OCI-LY7 (cell line): ENCODE measurements around the gene NOD2. TPM values are rescaled to one million over a fixed set of nuclear protein-coding genes. Genes with fewer than 3 reads are reported as not detected.
A peak's percentile ranks its signal among the peaks of the same experiment; 100 is the strongest.

Experiments used
- BruUV-seq: library from RNA; stranded (reverse); fragments of 400-500 nt; replicated peaks from 2 replicates; lab custom pipeline; 2021; lab: Mats Ljungman, UMichigan
- CTCF ChIA-PET: fragments of 300-600 bp; sonication (Branson Sonifier 250); formaldehyde crosslinking; loops from one replicate; lab custom pipeline; 2022; ENCODE audit warnings: antibody characterized with exemption; ENCODE audit not compliant: unreplicated experiment; lab: Charles Lee
- POLR2A ChIA-PET: fragments of 300-600 bp; sonication (Branson Sonifier 250); formaldehyde crosslinking; loops from one replicate; lab custom pipeline; 2022; ENCODE audit warnings: antibody characterized with exemption; lab: Charles Lee
- DNase-seq: peaks from one replicate; pipeline ENCODE4 v3.0.0-alpha.2; 2015; ENCODE audit warnings: low spot score
- H2AFZ ChIP-seq: fragments of 200-600 bp; sonication (generic), shearing (Covaris generic); 2 replicates; pipeline ENCODE4 v1.6.1; 2014; ENCODE audit warnings: mild to moderate bottlenecking, antibody characterized with exemption, low read length, moderate library complexity
- H3K27ac ChIP-seq: fragments of 200-600 bp; sonication (generic); 2 replicates; pipeline ENCODE4 v1.5.1; 2014; ENCODE audit warnings: mixed run types, low read depth, mild to moderate bottlenecking, moderate library complexity, low read length, inconsistent platforms; ENCODE audit not compliant: poor library complexity, severe bottlenecking
- H3K36me3 ChIP-seq: fragments of 200-600 bp; sonication (generic); 2 replicates; pipeline ENCODE4 v1.6.1; 2014; ENCODE audit warnings: mild to moderate bottlenecking, antibody characterized with exemption, low read length, moderate library complexity, mixed read lengths; ENCODE audit not compliant: insufficient read depth
- H3K4me1 ChIP-seq: fragments of 200-600 bp; sonication (generic); 2 replicates; pipeline ENCODE4 v1.5.1; 2014; ENCODE audit warnings: mild to moderate bottlenecking, low read length; ENCODE audit not compliant: insufficient read depth, poor library complexity, severe bottlenecking
- H3K4me2 ChIP-seq: fragments of 200-600 bp; sonication (generic); 2 replicates; pipeline ENCODE4 v1.6.1; 2014; ENCODE audit warnings: mild to moderate bottlenecking, low read length
- H3K4me3 ChIP-seq: fragments of 200-600 bp; sonication (generic); 2 replicates; pipeline ENCODE4 v1.5.1; 2014; ENCODE audit warnings: mild to moderate bottlenecking, low read depth, low read length; ENCODE audit not compliant: poor library complexity, severe bottlenecking
- H3K79me2 ChIP-seq: fragments of 200-600 bp; sonication (generic); 2 replicates; pipeline ENCODE4 v1.6.1; 2016; ENCODE audit warnings: low read depth, mild to moderate bottlenecking, low read length, moderate library complexity, mixed read lengths; ENCODE audit not compliant: insufficient read depth
- H3K9me2 ChIP-seq: fragments of 200-600 bp; sonication (generic); 2 replicates; pipeline ENCODE4 v1.6.1; 2016; ENCODE audit warnings: mild to moderate bottlenecking, low read length, mixed read lengths; ENCODE audit not compliant: insufficient read depth
- H3K9me3 ChIP-seq: fragments of 200-600 bp; sonication (generic); 2 replicates; pipeline ENCODE4 v1.6.1; 2014; ENCODE audit warnings: mild to moderate bottlenecking, mixed run types, low read length, mixed read lengths
- H4K20me1 ChIP-seq: fragments of 200-600 bp; sonication (generic); 2 replicates; pipeline ENCODE4 v1.6.1; 2014; ENCODE audit warnings: mild to moderate bottlenecking, antibody characterized with exemption, low read length, moderate library complexity, mixed read lengths; ENCODE audit not compliant: insufficient read depth
- EZH2phosphoT487 ChIP-seq: fragments of 200-600 bp; sonication (generic); IDR thresholded peaks from 2 replicates; pipeline ENCODE4 v1.6.1; 2018; ENCODE audit warnings: low read depth, borderline replicate concordance, mild to moderate bottlenecking, mixed run types, antibody characterized with exemption, low read length, moderate library complexity, mixed read lengths
- intact Hi-C: fragments of 100-400 bp; cut with micrococcal nuclease; formaldehyde crosslinking; loops from one replicate; pipeline ENCODE4 v1.10.0; 2022; ENCODE audit not compliant: unreplicated experiment
- total RNA-seq, 2 experiments: library from RNA; depleted of rRNA in 1 of 2; stranded (reverse); fragments of >200 nt in 1 of 2; shearing (Covaris generic) in 1 of 2; gene quantifications; 2 replicates each; pipeline ENCODE4 v1.2.3, GENCODE V29; 2014 to 2022
- TF ChIP-seq, protein P1 (sequence below): fragments of 200-600 bp; sonication (generic); conservative IDR thresholded peaks from 2 replicates; pipeline ENCODE4 v1.5.1; 2014; ENCODE audit warnings: mild to moderate bottlenecking, antibody characterized with exemption, low read length, moderate library complexity, mixed read lengths

Gene NOD2
- total RNA-seq, 2 experiments from 2014 or later, result not detected

DNA sequence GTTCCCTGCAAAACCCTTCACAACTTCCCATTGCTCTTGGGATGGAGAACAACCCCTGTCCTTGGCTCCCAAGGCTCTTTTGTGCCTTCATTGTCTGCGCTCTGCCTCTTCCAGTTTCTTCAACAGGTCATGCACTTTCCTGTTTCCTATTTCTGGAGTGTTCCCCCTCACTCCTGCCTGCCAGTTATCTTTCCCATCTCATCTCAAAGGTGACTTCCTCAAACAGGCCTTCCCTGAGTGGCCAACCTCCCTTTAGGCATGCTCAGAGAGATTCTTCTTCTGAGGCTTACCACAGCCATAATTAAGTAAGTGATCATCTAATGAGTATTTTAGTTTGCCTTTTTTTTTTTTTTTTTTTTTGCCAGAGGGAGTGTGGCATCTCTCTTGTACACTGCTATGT, 45.6 kb downstream of the NOD2 start:
- Histone ChIP-seq H3K4me2 (no peak overlapping the region), H3K27ac (no peak overlapping the region), H3K4me1 (peaks cover 12% of the 10 kb centered on the region), H3K9me3 (no peaks in the 10 kb centered on the region), H3K36me3 (no peaks in the 10 kb centered on the region), H3K9me2 (no peaks in the 10 kb centered on the region), H3K4me3 (no peak overlapping the region), H4K20me1 (no peaks in the 10 kb centered on the region), H3K79me2 (no peaks in the 10 kb centered on the region), H2AFZ (no peak overlapping the region)
- BruUV-seq, result no TSS peak
- intact Hi-C loops, result no loop called here
- DNase-seq, result no peak
- TF ChIP-seq, protein P1, sequence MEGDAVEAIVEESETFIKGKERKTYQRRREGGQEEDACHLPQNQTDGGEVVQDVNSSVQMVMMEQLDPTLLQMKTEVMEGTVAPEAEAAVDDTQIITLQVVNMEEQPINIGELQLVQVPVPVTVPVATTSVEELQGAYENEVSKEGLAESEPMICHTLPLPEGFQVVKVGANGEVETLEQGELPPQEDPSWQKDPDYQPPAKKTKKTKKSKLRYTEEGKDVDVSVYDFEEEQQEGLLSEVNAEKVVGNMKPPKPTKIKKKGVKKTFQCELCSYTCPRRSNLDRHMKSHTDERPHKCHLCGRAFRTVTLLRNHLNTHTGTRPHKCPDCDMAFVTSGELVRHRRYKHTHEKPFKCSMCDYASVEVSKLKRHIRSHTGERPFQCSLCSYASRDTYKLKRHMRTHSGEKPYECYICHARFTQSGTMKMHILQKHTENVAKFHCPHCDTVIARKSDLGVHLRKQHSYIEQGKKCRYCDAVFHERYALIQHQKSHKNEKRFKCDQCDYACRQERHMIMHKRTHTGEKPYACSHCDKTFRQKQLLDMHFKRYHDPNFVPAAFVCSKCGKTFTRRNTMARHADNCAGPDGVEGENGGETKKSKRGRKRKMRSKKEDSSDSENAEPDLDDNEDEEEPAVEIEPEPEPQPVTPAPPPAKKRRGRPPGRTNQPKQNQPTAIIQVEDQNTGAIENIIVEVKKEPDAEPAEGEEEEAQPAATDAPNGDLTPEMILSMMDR, result no peak
- no peak for TF ChIP-seq EZH2phosphoT487
- CTCF ChIA-PET, result no interaction called here
- POLR2A ChIA-PET, result no interaction called here

- peaks cover 12% of the 10 kb centered on the region for H3K4me1 ChIP-seq
- POLR2A ChIA-PET, result interaction anchor here (1.1 kb wide), 1 partner anchor 62 kb away, joined by 3 read pairs; no protein-coding TSS in a partner anchor
- H3K4me3 ChIP-seq, result no peak overlapping the region
- H3K79me2 ChIP-seq, result no peaks in the 10 kb centered on the region
- H3K9me2 ChIP-seq, result no peaks in the 10 kb centered on the region
- TF ChIP-seq, protein P1, result no peak
- TF ChIP-seq EZH2phosphoT487, result no peak
- peak overlapping the region; percentile 93; the same call in 1 of the 2 replicates for H2AFZ ChIP-seq
- BruUV-seq, result no TSS peak
- intact Hi-C loops, result loop anchor here (5.0 to 10.0 kb wide), 2 partner anchors 196 to 373 kb away; partner anchors contain the start of genes BRD7 and NKD1
- no peaks in the 10 kb centered on the region for H3K9me3 ChIP-seq
- DNase-seq, result no peak
- CTCF ChIA-PET, result no interaction called here
- no peak overlapping the region for H3K27ac ChIP-seq
- H3K36me3 ChIP-seq, result no peaks in the 10 kb centered on the region
- H3K4me2 ChIP-seq, result peak overlapping the region; percentile 76; the same call in 1 of the 2 replicates
- H4K20me1 ChIP-seq, result no peaks in the 10 kb centered on the region
Measured at GRCh38 chr16:50740736-50741135, 47.3 kb downstream of the NOD2 start.

DNA sequence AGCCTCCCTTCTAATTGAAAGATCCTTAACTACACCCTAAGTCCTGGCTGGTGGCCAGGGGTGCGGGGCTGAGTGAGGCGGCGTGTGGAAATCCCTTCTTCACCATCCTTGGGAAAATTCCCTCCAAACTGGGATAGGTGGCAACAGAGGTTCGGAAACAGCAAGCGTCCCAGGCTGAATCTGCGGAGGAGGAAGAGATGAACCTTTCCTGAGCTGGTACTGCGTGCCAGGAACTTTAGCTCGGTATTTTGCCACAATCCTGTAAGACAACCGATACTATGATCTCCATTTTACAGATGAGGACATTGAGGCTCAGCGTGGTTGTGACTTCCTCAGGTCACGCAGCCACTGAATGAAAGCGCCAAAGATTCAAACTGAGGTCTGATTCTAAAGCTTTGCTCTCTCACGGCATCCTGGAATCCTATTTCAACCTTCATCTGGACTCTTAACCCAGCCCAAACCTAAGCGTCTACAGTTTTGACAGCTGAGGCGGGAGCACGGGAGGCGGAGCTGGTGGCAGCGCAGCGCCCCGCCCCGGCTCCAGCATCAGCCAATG, 47.9 kb downstream of the NOD2 start:
- Histone ChIP-seq H3K4me3 (peak overlapping the region; percentile 59), H2AFZ (peak overlapping the region; percentile 93), H3K9me3 (no peaks in the 10 kb centered on the region), H3K4me1 (peaks cover 12% of the 10 kb centered on the region), H3K9me2 (no peaks in the 10 kb centered on the region), H3K36me3 (no peaks in the 10 kb centered on the region), H4K20me1 (no peaks in the 10 kb centered on the region), H3K79me2 (no peaks in the 10 kb centered on the region), H3K27ac (no peak overlapping the region), H3K4me2 (peak overlapping the region; percentile 76)
- no peak for TF ChIP-seq EZH2phosphoT487
- TF ChIP-seq, protein P1, result no peak
- intact Hi-C loops, result loop anchor here (5.0 to 10.0 kb wide), 2 partner anchors 197 to 374 kb away; partner anchors contain the start of genes BRD7 and NKD1
- POLR2A ChIA-PET, result interaction anchor here (0.7 to 1.1 kb wide), 2 partner anchors 43 to 63 kb away, joined by 3 read pairs; no protein-coding TSS in a partner anchor
- CTCF ChIA-PET, result interaction anchor here (0.7 to 0.9 kb wide), 3 partner anchors 15 to 468 kb away, joined by 3 to 5 read pairs (median 3); no protein-coding TSS in a partner anchor
- BruUV-seq, result no TSS peak
- no peak for DNase-seq
